OCI-M2 (cell line): Measurements from ENCODE around the gene KLRB1.
"Not testable (repeated sequence)": the region's sequence is repeated elsewhere in the genome, so short reads cannot be mapped to it uniquely, and the experiment has no call there.

Source experiments
- DNase-seq: peaks from one replicate; lab custom pipeline; 2025; ENCODE audit not compliant: unreplicated experiment; lab: John Stamatoyannopoulos, UW

KLRB1 gene

GRCh38 chr12:9625019-9625418 lies 17.3 kb upstream of the KLRB1 start:
- DNase-seq = no peak

DNA sequence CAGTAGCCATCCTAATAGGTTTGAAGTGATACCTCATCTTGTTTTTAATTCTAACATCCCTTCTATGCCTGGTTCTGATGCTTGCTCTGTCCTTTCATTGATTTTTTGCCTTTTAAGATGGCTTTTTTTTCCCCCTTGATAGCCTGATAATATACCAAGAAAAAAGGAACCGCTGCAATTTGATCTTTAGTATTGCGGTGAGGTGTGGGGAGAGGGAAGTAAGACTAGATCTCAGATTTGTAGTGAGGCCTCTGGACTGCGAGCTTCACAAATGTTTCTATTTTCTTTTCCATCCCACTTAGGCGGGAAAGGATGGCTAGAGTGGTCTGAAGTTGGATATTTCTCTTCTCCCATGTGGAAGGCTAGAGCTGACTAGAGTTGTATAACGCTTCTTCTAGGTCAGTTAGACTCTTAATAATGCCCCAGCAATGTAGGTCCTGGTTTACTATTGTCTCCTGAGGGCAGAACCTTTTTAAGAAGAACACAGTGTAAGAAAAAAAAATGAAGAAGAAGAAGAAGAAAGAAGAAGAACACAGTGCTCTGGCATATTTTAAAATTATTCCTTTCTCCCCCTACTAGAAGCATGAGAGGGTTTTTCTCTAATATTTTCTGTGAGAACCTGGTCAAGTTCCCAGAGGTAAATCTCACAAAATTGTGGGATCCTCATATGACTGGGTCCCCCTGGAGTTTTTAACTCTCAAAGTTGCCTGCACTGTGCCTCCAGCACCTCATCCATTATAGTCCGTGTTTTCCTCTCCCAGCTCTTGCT lies 11.9 kb upstream of the KLRB1 start:
- DNase-seq = no peak

GRCh38 chr12:9618906-9619305 lies 11.2 kb upstream of the KLRB1 start:
- DNase-seq = not testable (repeated sequence)

DNA sequence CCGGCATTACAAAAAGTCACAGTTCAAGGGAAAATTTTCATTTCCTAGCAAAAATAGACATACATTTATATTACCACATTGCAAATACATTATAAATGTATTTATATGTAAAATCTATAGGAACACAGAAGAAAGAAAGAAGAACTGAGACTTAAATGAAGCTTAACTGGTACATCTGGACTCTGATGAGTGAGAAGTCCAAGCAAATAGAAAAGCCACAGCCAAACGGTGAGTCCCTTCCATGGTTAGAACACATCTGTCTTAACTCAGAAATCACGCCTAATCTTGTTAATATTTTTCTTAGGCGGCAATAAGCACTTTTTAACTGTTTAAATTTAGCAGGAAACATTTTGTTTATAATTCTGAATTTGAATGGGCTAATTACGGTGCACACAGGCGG lies 9.4 kb upstream of the KLRB1 start:
- DNase-seq = no peak

- DNase-seq = no peak
Observed at GRCh38 chr12:9615420-9616136, 7.9 kb upstream of the KLRB1 start.

DNA sequence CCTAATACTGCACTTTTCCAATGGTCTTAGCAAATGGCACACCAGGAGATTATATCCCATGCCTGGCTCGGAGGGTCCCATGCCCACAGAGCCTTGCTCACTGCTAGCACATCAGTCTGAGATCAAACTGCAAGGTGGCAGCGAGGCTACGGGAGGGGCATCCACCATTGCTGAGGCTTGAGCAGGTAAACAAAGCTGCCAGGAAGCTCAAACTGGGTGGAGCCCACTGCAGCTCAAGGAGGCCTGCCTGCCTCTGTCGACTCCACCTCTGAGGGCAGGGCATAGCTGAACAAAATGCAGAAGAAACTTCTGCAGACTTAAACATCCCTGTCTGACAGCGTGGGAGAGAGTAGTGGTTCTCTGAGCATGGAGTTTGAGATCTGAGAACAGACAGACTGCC lies 2.9 kb upstream of the KLRB1 start:
- not testable (repeated sequence) for DNase-seq

DNA sequence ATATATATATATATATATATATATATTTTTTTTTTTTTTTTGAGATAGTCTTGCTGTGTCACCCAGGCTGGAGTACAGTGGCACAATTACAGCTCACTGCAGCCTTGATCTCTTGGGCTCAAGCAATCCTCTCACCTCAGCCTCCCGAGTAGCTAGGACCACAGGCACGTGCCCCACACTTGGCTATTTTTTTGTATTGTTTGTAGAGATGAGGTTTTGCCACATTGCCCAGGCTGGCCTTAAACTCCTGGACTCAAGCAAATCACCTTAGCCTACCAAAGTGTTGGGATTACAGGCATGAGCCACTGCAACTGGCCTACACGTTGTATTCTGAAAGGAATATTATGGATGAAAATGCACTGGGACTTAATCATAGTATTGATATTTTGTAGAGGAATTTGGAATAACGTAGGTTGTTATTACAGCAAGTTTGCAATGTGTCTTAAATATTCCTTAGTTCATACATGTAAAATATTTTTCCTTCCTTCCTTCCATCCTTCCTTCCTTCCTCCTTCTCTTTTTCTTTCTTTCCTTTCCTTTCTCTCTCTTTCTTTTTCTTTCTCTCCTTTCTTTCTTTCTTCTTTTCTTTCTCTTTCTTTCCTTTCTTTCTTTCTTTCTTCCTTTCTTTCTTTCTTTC lies 862 bp downstream of the KLRB1 start:
- no peak for DNase-seq

DNA sequence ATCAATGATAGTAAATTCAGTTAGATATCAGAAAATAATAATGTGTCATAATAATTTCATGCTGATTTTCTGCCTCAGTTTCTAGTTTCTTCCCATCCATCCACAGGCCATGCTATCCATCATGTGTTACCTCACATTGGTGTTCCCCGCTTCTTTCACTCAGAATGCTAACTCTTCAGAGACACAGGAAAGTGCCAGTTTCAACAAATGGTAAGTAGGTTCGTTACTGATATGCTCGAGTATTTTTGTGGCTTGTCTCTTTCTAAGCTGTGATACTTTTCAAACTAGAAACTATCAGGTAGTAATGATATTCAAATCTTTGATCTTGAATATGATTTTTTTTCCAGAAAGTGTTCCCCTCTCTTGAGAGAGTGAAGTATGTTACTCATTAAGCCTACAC lies 1.5 kb downstream of the KLRB1 start:
- DNase-seq = no peak

DNA sequence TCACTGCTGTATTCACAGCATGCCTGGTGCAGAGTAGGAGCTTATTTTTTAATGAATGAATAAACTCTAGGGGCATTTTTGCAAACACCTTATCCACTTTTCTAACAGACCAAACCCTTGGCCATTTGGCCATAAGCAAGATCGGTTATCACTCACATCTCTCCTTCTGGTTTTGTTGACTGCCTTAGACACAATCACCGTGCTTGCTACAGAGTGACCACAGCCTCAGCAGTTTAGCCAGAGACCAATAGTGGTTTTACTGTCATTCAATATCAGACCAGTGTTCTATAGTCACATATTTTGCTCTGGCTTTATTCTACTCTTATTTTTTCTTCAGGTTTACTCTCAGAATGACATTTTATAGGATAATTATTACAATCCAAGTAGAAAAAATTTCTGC lies 2.2 kb downstream of the KLRB1 start:
- no peak for DNase-seq

DNA sequence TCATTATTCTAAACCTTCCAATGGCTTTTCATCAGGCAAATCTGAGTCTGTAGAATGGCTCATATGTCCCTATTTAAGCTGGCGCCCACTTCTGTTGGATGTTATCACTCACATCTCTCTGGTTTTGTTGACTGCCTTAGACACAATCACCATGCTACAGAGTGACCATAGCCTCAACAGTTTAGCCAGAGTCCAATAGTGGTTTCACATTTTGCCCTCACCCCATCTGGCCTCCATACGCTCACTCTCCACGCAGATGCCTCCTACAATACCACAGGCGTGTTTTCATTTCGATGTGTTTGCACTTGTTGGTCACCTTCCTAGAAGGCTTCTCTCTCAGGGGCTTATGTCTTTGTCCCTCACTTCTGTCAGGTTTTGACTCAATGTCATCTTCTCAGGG lies 3.4 kb downstream of the KLRB1 start:
- DNase-seq = no peak

DNA sequence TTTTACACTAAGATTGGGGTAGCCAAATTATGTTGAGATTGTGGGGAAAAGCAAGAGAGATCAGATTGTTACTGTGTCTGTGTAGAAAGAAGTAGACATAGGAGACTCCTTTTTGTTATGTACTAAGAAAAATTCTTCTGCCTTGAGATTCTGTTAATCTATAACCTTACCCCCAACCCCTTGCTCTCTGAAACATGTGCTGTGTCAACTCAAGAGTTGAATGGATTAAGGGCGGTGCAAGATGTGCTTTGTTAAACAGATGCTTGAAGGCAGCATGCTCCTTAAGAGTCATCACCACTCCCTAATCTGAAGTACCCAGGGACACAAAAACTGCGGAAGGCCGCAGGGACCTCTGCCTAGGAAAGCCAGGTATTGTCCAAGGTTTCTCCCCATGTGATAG lies 7.3 kb downstream of the KLRB1 start:
- DNase-seq = not testable (repeated sequence)

DNA sequence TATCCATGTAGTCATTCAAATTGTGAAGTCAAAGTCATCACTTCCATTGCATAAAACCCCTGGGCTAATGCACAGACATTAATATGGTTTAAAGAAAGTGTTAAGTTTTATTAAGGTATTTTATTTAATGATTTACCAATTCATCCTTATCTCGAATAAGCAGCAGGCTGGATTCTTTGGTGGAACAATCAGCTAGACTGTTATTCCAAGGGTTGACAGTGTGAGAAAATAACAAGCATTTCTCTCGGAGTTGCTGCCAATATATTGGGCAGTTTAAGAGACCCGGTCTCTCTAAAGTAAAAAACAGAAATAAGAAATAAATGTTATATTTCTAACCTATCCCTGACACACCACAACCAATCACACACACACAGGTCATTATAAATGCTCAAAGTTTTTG lies 9.4 kb downstream of the KLRB1 start:
- DNase-seq = no peak

- no peak for DNase-seq
Observed at GRCh38 chr12:9597365-9597764, 10.4 kb downstream of the KLRB1 start.

DNA sequence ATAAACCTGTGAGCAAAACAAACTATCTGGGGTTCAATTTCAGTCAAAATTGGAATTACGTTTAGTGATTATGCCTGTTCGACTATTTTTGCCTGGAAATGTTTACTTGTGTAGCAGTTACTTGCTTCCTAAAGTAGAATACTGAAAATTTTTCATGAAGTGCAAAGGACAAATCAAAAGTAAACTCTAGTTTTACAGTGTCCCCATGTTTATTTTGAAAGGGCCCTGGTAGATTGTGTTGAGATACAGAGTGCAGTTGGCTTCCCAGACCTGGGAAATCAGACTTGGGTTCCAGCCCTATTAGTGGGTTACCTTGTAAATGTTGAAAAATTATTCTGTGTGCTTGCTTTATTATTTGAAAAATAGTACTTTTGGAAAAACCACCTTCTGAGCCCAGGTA lies 17.3 kb downstream of the KLRB1 start:
- no peak for DNase-seq

- DNase-seq = no peak
Observed at GRCh38 chr12:9588749-9589148, 19.0 kb downstream of the KLRB1 start.

GRCh38 chr12:9587987-9588600 lies 19.6 kb downstream of the KLRB1 start:
- DNase-seq = no peak

DNA sequence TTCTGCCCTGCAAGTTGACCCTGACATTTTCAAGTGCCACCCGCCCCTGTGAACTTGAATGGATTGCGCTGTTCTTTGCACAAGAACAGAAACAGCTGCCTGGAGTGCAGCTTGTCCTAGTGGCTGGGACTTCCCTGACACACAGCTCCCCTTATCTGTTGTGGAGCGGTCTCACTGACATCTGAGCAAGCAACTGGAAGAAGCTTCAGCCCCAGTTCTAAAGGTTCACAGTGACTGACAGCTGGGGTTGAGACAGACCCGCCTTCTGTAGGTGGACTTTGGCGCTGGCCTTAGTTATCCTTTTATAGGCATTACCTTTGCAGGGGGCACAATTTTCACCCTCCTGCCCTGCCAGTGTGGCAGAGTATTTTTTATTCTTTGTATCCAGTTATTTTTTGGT lies 30.0 kb downstream of the KLRB1 start:
- DNase-seq = not testable (repeated sequence)

DNA sequence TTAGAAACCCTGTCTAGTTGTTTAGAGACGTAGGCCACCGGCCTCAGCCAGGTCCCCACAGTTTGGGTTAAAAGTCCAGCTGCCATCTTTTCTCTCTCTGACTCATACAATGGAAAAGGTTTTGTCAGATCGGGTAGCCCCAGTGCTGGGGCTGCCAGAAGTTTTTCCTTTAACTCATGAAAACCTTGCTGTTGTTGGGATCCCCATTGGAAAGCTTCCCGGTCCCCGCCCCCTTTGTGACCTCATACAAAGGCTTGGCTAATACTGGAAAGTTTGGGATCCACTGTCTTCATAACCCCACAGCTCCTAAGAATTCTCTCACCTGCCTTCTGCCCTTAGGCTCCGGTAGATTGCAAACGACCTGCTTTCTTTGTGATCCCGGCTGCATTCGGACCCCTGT lies 40.6 kb downstream of the KLRB1 start:
- not testable (repeated sequence) for DNase-seq

- not testable (repeated sequence) for DNase-seq
Observed at GRCh38 chr12:9566113-9566512, 41.6 kb downstream of the KLRB1 start.

- not testable (repeated sequence) for DNase-seq
Observed at GRCh38 chr12:9564418-9564817, 43.3 kb downstream of the KLRB1 start.

- DNase-seq = not testable (repeated sequence)
Observed at GRCh38 chr12:9562841-9563453, 44.8 kb downstream of the KLRB1 start.
